Measurements from ENCODE around the gene WDFY1.
"Not testable (repeated sequence)": the region's sequence is repeated elsewhere in the genome, so short reads cannot be mapped to it uniquely, and the experiment has no call there.

The WDFY1 gene

GRCh38 chr2:223947711-223948205 is 2.6 kb upstream of the WDFY1 start:
- no peak for DNase-seq (ENCODE audit: low read depth)
- no peak for TF ChIP-seq MAX (IDR thresholded peaks at IDR 0.05; ENCODE audit: low read depth, low read length)
- no peak for TF ChIP-seq CTCF (IDR thresholded peaks at IDR 0.05; ENCODE audit: low read depth, low read length)
- no peak for TF ChIP-seq MYC (IDR thresholded peaks at IDR 0.05; ENCODE audit: low read depth, low read length)
- no peak for TF ChIP-seq POLR2A (IDR thresholded peaks at IDR 0.05; ENCODE audit: extremely low read depth, insufficient read length)
- H3K4me3 ChIP-seq (ENCODE audit: low read depth, low read length), result no peak overlapping the region

- no peak for DNase-seq (ENCODE audit: low read depth)
- peak overlapping the region; percentile 43 for H3K4me3 ChIP-seq (ENCODE audit: low read depth, low read length)
Observed at GRCh38 chr2:223945755-223946154, 620 bp upstream of the WDFY1 start.

GRCh38 chr2:223944166-223944702 is 901 bp downstream of the WDFY1 start:
- peak overlapping the region; percentile 67 for H3K4me3 ChIP-seq (ENCODE audit: low read depth, low read length)

More at GRCh38 chr2:223945755-223946154, 620 bp upstream of the WDFY1 start:
- TF ChIP-seq POLR2A (IDR thresholded peaks at IDR 0.05; ENCODE audit: extremely low read depth, insufficient read length), result no peak

GRCh38 chr2:223943561-223944008 is 1.6 kb downstream of the WDFY1 start:
- TF ChIP-seq MAX (IDR thresholded peaks at IDR 0.05; ENCODE audit: low read depth, low read length), result no peak
- no peak for TF ChIP-seq CTCF (IDR thresholded peaks at IDR 0.05; ENCODE audit: low read depth, low read length)
- TF ChIP-seq MYC (IDR thresholded peaks at IDR 0.05; ENCODE audit: low read depth, low read length), result no peak
- no peak for TF ChIP-seq POLR2A (IDR thresholded peaks at IDR 0.05; ENCODE audit: extremely low read depth, insufficient read length)
- H3K4me3 ChIP-seq (ENCODE audit: low read depth, low read length), result peak overlapping the region; percentile 67
- DNase-seq (ENCODE audit: low read depth), result no peak

More at GRCh38 chr2:223944166-223944702, 901 bp downstream of the WDFY1 start:
- TF ChIP-seq MAX (IDR thresholded peaks at IDR 0.05; ENCODE audit: low read depth, low read length) (no peak), CTCF (IDR thresholded peaks at IDR 0.05; ENCODE audit: low read depth, low read length) (no peak), POLR2A (IDR thresholded peaks at IDR 0.05; ENCODE audit: extremely low read depth, insufficient read length) (no peak), MYC (IDR thresholded peaks at IDR 0.05; ENCODE audit: low read depth, low read length) (no peak)
- DNase-seq (ENCODE audit: low read depth), result peak; percentile 48

GRCh38 chr2:223943135-223943534 is 2.0 kb downstream of the WDFY1 start:
- no peak for TF ChIP-seq MYC (IDR thresholded peaks at IDR 0.05; ENCODE audit: low read depth, low read length)
- DNase-seq (ENCODE audit: low read depth), result no peak
- H3K4me3 ChIP-seq (ENCODE audit: low read depth, low read length), result no peak overlapping the region

GRCh38 chr2:223941579-223942277 is 3.4 kb downstream of the WDFY1 start:
- TF ChIP-seq MYC (IDR thresholded peaks at IDR 0.05; ENCODE audit: low read depth, low read length) (no peak), CTCF (IDR thresholded peaks at IDR 0.05; ENCODE audit: low read depth, low read length) (no peak), MAX (IDR thresholded peaks at IDR 0.05; ENCODE audit: low read depth, low read length) (no peak), POLR2A (IDR thresholded peaks at IDR 0.05; ENCODE audit: extremely low read depth, insufficient read length) (no peak)
- no peak for DNase-seq (ENCODE audit: low read depth)
- no peak overlapping the region for H3K4me3 ChIP-seq (ENCODE audit: low read depth, low read length)

- not testable (repeated sequence) for H3K4me3 ChIP-seq (ENCODE audit: low read depth, low read length)
- DNase-seq (ENCODE audit: low read depth), result peak; percentile 50
Observed at GRCh38 chr2:223939438-223939837, 5.7 kb downstream of the WDFY1 start.

All from NB4 (cell line).